K562 (cell line): Measurements from ENCODE around the gene SYNGR1.

ENCODE experiments used
- CTCF ChIP-seq, 3 experiments: IDR thresholded peaks in 2 of 3; conservative IDR thresholded peaks in 1 of 3; 2 replicates each; pipeline ENCODE4 v1.5.1; 2011 to 2012; ENCODE audit warnings: low read length in 3 of 3, mild to moderate bottlenecking in 3 of 3, control low read depth in 2 of 3, improper control_type of control experiment in 1 of 3, inconsistent platforms in 1 of 3, low read depth in 1 of 3, mixed read lengths in 1 of 3, moderate library complexity in 1 of 3; ENCODE audit not compliant: insufficient read depth in 2 of 3
- ELF4 ChIP-seq: fragments of 450-650 bp; formaldehyde crosslinking; IDR thresholded peaks from 2 replicates; pipeline ENCODE4 v1.4.0; 2022; ENCODE audit warnings: missing genetic modification characterization
- EZH2 ChIP-seq: IDR thresholded peaks from 2 replicates; pipeline ENCODE4 v1.6.1; 2012; ENCODE audit warnings: low read depth, mild to moderate bottlenecking, inconsistent platforms, low read length, borderline replicate concordance
- HLTF ChIP-seq: fragments of 450-650 bp; IDR thresholded peaks from 2 replicates; pipeline ENCODE4 v1.6.1; 2016
- KAT2B ChIP-seq: IDR thresholded peaks from one replicate; pipeline ENCODE4 v1.6.1; 2012; ENCODE audit warnings: low read depth, mild to moderate bottlenecking, control low read depth, inconsistent platforms, low read length, moderate library complexity
- SNRNP70 ChIP-seq: fragments of 200-400 bp; formaldehyde crosslinking; optimal IDR thresholded peaks from 2 replicates; pipeline ENCODE3; 2017; ENCODE audit warnings: low read depth, low read length
- TAF1 ChIP-seq: IDR thresholded peaks from 2 replicates; pipeline ENCODE4 v1.6.1; 2011; ENCODE audit warnings: mild to moderate bottlenecking, low read length, moderate library complexity; ENCODE audit not compliant: insufficient read depth, control insufficient read depth, severe bottlenecking; ENCODE audit errors: extremely low read depth
- ZNF143 ChIP-seq: sonication (generic); formaldehyde crosslinking; IDR thresholded peaks from 2 replicates; pipeline ENCODE4 v1.9.0; 2022; ENCODE audit warnings: mild to moderate bottlenecking, missing genetic modification reagents

- TF ChIP-seq TAF1 (no peak), CTCF (IDR thresholded peaks at IDR 0.05 in 2 of 3, conservative IDR thresholded peaks at IDR 0.05 in 1 of 3; ENCODE audit: insufficient read depth in 2 of 3, low read depth in 1 of 3, low read length in 3 of 3) (no peak), EZH2 (no peak), KAT2B (no peak), SNRNP70 (no peak), HLTF (no peak), ELF4 (CRISPR knock-in tag) (no peak), ZNF143 (CRISPR knock-in tag) (no peak)
These were observed 37.4 kb upstream of the SYNGR1 start for GRCh38 chr22:39312410-39312809.
